Renal pelvis (tissue), 3 donors: ENCODE data around the gene TCEAL2. TPM values are rescaled to one million over a fixed set of nuclear protein-coding genes. Genes with fewer than 3 reads are reported as not detected.

ENCODE experiments used
- polyA plus RNA-seq, 3 donors: library from polyadenylated mRNA; unstranded; fragments of 120-200 nt; gene quantifications; one replicate each; pipeline ENCODE4 v1.2.1, GENCODE V29; 2013; ENCODE audit not compliant: insufficient read length in 3 of 3

Gene TCEAL2
- polyA plus RNA-seq, 3 donors: 10.7 to 24.2 (median 21.2) TPM

Other genes with a start within 250 kb of the TCEAL2 start
- gene ZMAT1, start 193.7 kb upstream of the TCEAL2 start, polyA plus RNA-seq: 10 to 100 TPM; 25.2 to 44.5 (median 39.1) TPM
- under 1 TPM in 1 of 3 donors, not detected in 2; 0.37 TPM for gene TCEAL6, start 16.8 kb downstream of the TCEAL2 start, polyA plus RNA-seq
- 10 to 100 TPM in 2 of 3 donors, 1 to 10 TPM in 1; 9.5 to 13.1 (median 10.0) TPM for gene BEX5, start 30.3 kb downstream of the TCEAL2 start, polyA plus RNA-seq
- gene TCP11X1, start 89.6 kb downstream of the TCEAL2 start, polyA plus RNA-seq: under 1 TPM in 2 of 3 donors, not detected in 1; 0.35 to 0.97 TPM
- gene NXF2, start 121.5 kb downstream of the TCEAL2 start, polyA plus RNA-seq: under 1 TPM; 0.24 to 0.67 (median 0.45) TPM